SK-N-SH treated with all-trans-retinoic acid at 6 μM for 48 hours (cell line): Measurements from ENCODE around the gene GRM5.

Experiments
- ARNTL ChIP-seq: fragments of 450-650 bp; formaldehyde crosslinking; IDR thresholded peaks from 2 replicates; pipeline ENCODE4 v1.5.0; 2020; ENCODE audit warnings: low read depth, mild to moderate bottlenecking, moderate library complexity, borderline replicate concordance
- CSRNP3 ChIP-seq: fragments of 250-450 bp; sonication (Bioruptor Pico); IDR thresholded peaks from 2 replicates; pipeline ENCODE4 v1.5.1; 2021; ENCODE audit warnings: mild to moderate bottlenecking, moderate library complexity
- GLIS3 ChIP-seq: fragments of 250-450 bp; sonication (Bioruptor Pico); IDR thresholded peaks from 2 replicates; pipeline ENCODE4 v1.5.0; 2020; ENCODE audit warnings: mild to moderate bottlenecking, moderate library complexity
- PATZ1 ChIP-seq: fragments of 250-450 bp; sonication (Bioruptor Pico); IDR thresholded peaks from 2 replicates; pipeline ENCODE4 v1.8.0; 2020; ENCODE audit warnings: mild to moderate bottlenecking, moderate library complexity, borderline replicate concordance
- POU6F1 ChIP-seq: fragments of 250-450 bp; sonication (Bioruptor Pico); IDR thresholded peaks from 2 replicates; pipeline ENCODE4 v1.8.0; 2021; ENCODE audit warnings: low read depth, mild to moderate bottlenecking, moderate library complexity, borderline replicate concordance
- TSHZ2 ChIP-seq: fragments of 250-450 bp; sonication (Bioruptor Pico); IDR thresholded peaks from 2 replicates; pipeline ENCODE4 v1.5.0; 2020; ENCODE audit warnings: mild to moderate bottlenecking, moderate library complexity
- ZFP30 ChIP-seq: fragments of 450-650 bp; formaldehyde crosslinking; IDR thresholded peaks from 2 replicates; pipeline ENCODE4 v1.5.0; 2022; ENCODE audit warnings: mild to moderate bottlenecking, moderate library complexity
- ZNF8 ChIP-seq: fragments of 450-650 bp; formaldehyde crosslinking; IDR thresholded peaks from 2 replicates; pipeline ENCODE4 v1.5.0; 2020; ENCODE audit warnings: mild to moderate bottlenecking, moderate library complexity

GRCh38 chr11:88590361-88590760 is 475.4 kb downstream of the GRM5 start:
- no peak for TF ChIP-seq ZFP30 (CRISPR knock-in tag)
- TF ChIP-seq TSHZ2 (CRISPR knock-in tag): no peak
- TF ChIP-seq POU6F1: no peak
- no peak for TF ChIP-seq GLIS3 (CRISPR knock-in tag)
- TF ChIP-seq ZNF8: no peak
- no peak for TF ChIP-seq PATZ1 (CRISPR knock-in tag)
- no peak for TF ChIP-seq ARNTL (CRISPR knock-in tag)
- no peak for TF ChIP-seq CSRNP3 (CRISPR knock-in tag)
